ENCODE results near the gene RTL5. TPM values are rescaled to one million over a fixed set of nuclear protein-coding genes. Genes with fewer than 3 reads are reported as not detected.

Gene RTL5
- total RNA-seq, 1 experiment from 2014 or later = 2.5 TPM

DNA sequence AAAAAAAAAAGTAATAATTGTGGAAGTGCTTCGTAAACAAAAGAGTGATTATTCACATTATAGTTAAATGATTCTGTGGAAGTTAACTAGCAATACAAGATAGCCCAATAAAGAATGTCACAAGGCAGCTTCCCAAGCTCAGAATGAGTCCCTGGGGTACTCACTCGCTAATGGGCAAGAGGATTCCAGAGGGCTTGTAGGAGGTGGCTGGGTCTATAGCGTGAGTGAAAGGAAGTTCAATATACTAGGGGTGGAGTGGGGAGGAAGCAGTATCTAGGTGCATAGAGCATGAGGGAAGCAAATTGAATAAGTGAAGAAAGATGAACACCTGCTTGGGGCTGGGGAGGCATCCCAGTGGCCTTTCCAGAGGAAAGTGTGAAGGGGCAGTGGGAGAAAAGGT, 42.5 kb downstream of the RTL5 start:
- no peaks in the 10 kb centered on the region for H3K36me3 ChIP-seq (ENCODE audit: control insufficient read depth, insufficient read depth, low read length)
- CTCF ChIA-PET = no interaction called here
- DNase-seq = no peak
- intact Hi-C loops (cut with micrococcal nuclease; ENCODE audit: unreplicated experiment) = no loop called here
- TF ChIP-seq CTCF (IDR thresholded peaks at IDR 0.05; ENCODE audit: insufficient read depth in 1 of 2, low read depth in 1 of 2, low read length in 1 of 2, severe bottlenecking in 1 of 2, unreplicated experiment in 1 of 2) = no peak
- H3K9me3 ChIP-seq = no peaks in the 10 kb centered on the region
- no peaks in the 10 kb centered on the region; the same call in 1 of the 2 replicates for H3K27me3 ChIP-seq (replicated peaks; ENCODE audit: control insufficient read depth, insufficient read depth, low read length)
- Mint-ChIP-seq H3K4me3 (ENCODE audit: unreplicated experiment) (no peak overlapping the region), H3K4me1 (ENCODE audit: low read depth, unreplicated experiment) (no peaks in the 10 kb centered on the region), H3K9me3 (ENCODE audit: unreplicated experiment) (no peaks in the 10 kb centered on the region), H3K27me3 (ENCODE audit: insufficient read depth, unreplicated experiment) (peaks cover 2% of the 10 kb centered on the region), H3K36me3 (ENCODE audit: insufficient read depth, unreplicated experiment) (no peaks in the 10 kb centered on the region), H3K27ac (ENCODE audit: unreplicated experiment) (no peak overlapping the region)
- no peak overlapping the region for H3K4me3 ChIP-seq (ENCODE audit: low read depth, low read length)
- POLR2A ChIA-PET = no interaction called here
- BruUV-seq (replicated peaks) = no TSS peak
- no peaks in the 10 kb centered on the region for H3K4me1 ChIP-seq

- no TSS peak for BruUV-seq (replicated peaks)
- ChIA-PET CTCF (no interaction called here), POLR2A (no interaction called here)
- H3K4me1 ChIP-seq = no peaks in the 10 kb centered on the region
- Mint-ChIP-seq H3K9me3 (ENCODE audit: unreplicated experiment) (no peaks in the 10 kb centered on the region), H3K4me3 (ENCODE audit: unreplicated experiment) (no peak overlapping the region), H3K4me1 (ENCODE audit: low read depth, unreplicated experiment) (peaks cover 3% of the 10 kb centered on the region), H3K27ac (ENCODE audit: unreplicated experiment) (no peak overlapping the region), H3K36me3 (ENCODE audit: insufficient read depth, unreplicated experiment) (no peaks in the 10 kb centered on the region), H3K27me3 (ENCODE audit: insufficient read depth, unreplicated experiment) (peaks cover 2% of the 10 kb centered on the region)
- TF ChIP-seq CTCF (IDR thresholded peaks at IDR 0.05; ENCODE audit: insufficient read depth in 1 of 2, low read depth in 1 of 2, low read length in 1 of 2, severe bottlenecking in 1 of 2, unreplicated experiment in 1 of 2) = no peak
- no peaks in the 10 kb centered on the region for H3K9me3 ChIP-seq
- H3K4me3 ChIP-seq (ENCODE audit: low read depth, low read length) = no peak overlapping the region
- no peaks in the 10 kb centered on the region for H3K36me3 ChIP-seq (ENCODE audit: control insufficient read depth, insufficient read depth, low read length)
- no peak for DNase-seq
- intact Hi-C loops (cut with micrococcal nuclease; ENCODE audit: unreplicated experiment) = no loop called here
- no peaks in the 10 kb centered on the region; the same call in 1 of the 2 replicates for H3K27me3 ChIP-seq (replicated peaks; ENCODE audit: control insufficient read depth, insufficient read depth, low read length)
Measured at GRCh38 chrX:72088761-72089160, 43.0 kb downstream of the RTL5 start.

DNA sequence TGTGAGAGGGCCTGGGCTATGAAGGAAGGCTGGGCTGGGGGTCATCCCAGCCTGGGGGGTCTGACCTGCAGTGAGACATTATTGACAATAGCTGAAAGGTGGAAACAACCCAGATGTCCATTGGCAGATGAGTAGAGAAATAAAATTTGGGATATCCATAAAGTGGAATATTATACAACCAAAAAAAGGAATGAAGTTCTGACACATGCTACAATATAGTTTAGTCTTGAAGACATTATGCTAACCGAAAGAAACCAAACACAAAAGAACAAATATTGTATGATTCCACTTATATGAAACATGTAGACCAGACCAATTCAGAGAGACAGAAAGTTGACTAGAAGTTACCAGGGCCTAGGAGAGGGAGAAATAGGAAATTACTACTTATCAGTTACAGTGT, 44.7 kb downstream of the RTL5 start:
- Mint-ChIP-seq H3K36me3 (ENCODE audit: insufficient read depth, unreplicated experiment) (no peaks in the 10 kb centered on the region), H3K4me3 (ENCODE audit: unreplicated experiment) (no peak overlapping the region), H3K27ac (ENCODE audit: unreplicated experiment) (no peak overlapping the region), H3K4me1 (ENCODE audit: low read depth, unreplicated experiment) (peaks cover 6% of the 10 kb centered on the region), H3K9me3 (ENCODE audit: unreplicated experiment) (no peaks in the 10 kb centered on the region), H3K27me3 (ENCODE audit: insufficient read depth, unreplicated experiment) (peaks cover 2% of the 10 kb centered on the region)
- ChIA-PET POLR2A (no interaction called here), CTCF (no interaction called here)
- H3K4me1 ChIP-seq = peaks cover 13% of the 10 kb centered on the region
- no peaks in the 10 kb centered on the region for H3K36me3 ChIP-seq (ENCODE audit: control insufficient read depth, insufficient read depth, low read length)
- no peaks in the 10 kb centered on the region for H3K9me3 ChIP-seq
- no TSS peak for BruUV-seq (replicated peaks)
- no peak overlapping the region for H3K4me3 ChIP-seq (ENCODE audit: low read depth, low read length)
- no peak for TF ChIP-seq CTCF (IDR thresholded peaks at IDR 0.05; ENCODE audit: insufficient read depth in 1 of 2, low read depth in 1 of 2, low read length in 1 of 2, severe bottlenecking in 1 of 2, unreplicated experiment in 1 of 2)
- DNase-seq = no peak
- intact Hi-C loops (cut with micrococcal nuclease; ENCODE audit: unreplicated experiment) = no loop called here
- H3K27me3 ChIP-seq (replicated peaks; ENCODE audit: control insufficient read depth, insufficient read depth, low read length) = no peaks in the 10 kb centered on the region; the same call in 1 of the 2 replicates
